Fibroblast of lung (primary cell): Measurements from ENCODE around the gene ZNF860. TPM values are rescaled to one million over a fixed set of nuclear protein-coding genes. Genes with fewer than 3 reads are reported as not detected.

Experiments
- DNase-seq, 2 donors: peaks; one replicate each; pipeline versions ENCODE4 v3.0.0 to v3.0.0-alpha.2; 2010; ENCODE audit warnings: low read depth in 2 of 2
- H2AFZ ChIP-seq: 2 replicates; pipeline ENCODE4 v1.5.1; 2012; ENCODE audit warnings: low read length, control low read depth, inconsistent platforms
- H3K27ac ChIP-seq: 2 replicates; pipeline ENCODE4 v1.5.1; 2011; ENCODE audit warnings: low read length, control low read depth; ENCODE audit not compliant: insufficient read depth
- H3K27me3 ChIP-seq: 2 replicates; pipeline ENCODE4 v1.5.1; 2011; ENCODE audit warnings: mild to moderate bottlenecking, low read length; ENCODE audit not compliant: control insufficient read depth, insufficient read depth
- H3K36me3 ChIP-seq: 2 replicates; pipeline ENCODE4 v1.5.1; 2011; ENCODE audit warnings: low read length; ENCODE audit not compliant: control insufficient read depth, insufficient read depth
- H3K4me1 ChIP-seq: 2 replicates; pipeline ENCODE4 v1.5.1; 2011; ENCODE audit warnings: low read length; ENCODE audit not compliant: control insufficient read depth, insufficient read depth; ENCODE audit errors: extremely low read depth
- H3K4me2 ChIP-seq: 2 replicates; pipeline ENCODE4 v1.5.1; 2011; ENCODE audit warnings: low read length, control low read depth; ENCODE audit not compliant: insufficient read depth; ENCODE audit errors: extremely low read depth
- H3K4me3 ChIP-seq, 4 experiments: fragments of 200-600 bp in 1 of 4; sonication (generic) in 1 of 4; replicated peaks in 1 of 4; 2 replicates each; pipeline ENCODE4 v1.5.1; 2011 to 2016; ENCODE audit warnings: low read length in 4 of 4, low read depth in 3 of 4, mild to moderate bottlenecking in 3 of 4, control low read depth in 2 of 4, inconsistent platforms in 1 of 4, mixed read lengths in 1 of 4; ENCODE audit not compliant: insufficient read depth in 1 of 4; ENCODE audit errors: control extremely low read depth in 1 of 4
- H3K79me2 ChIP-seq: 2 replicates; pipeline ENCODE4 v1.5.1; 2012; ENCODE audit warnings: mild to moderate bottlenecking, low read length, inconsistent platforms; ENCODE audit not compliant: control insufficient read depth, insufficient read depth
- H3K9ac ChIP-seq: 2 replicates; pipeline ENCODE4 v1.5.1; 2011; ENCODE audit warnings: mild to moderate bottlenecking, low read length, control low read depth; ENCODE audit not compliant: insufficient read depth
- H3K9me3 ChIP-seq: 2 replicates; pipeline ENCODE4 v1.5.1; 2012; ENCODE audit warnings: low read depth, low read length; ENCODE audit not compliant: control insufficient read depth, insufficient read depth
- H4K20me1 ChIP-seq: 2 replicates; pipeline ENCODE4 v1.5.1; 2011; ENCODE audit warnings: low read length; ENCODE audit not compliant: control insufficient read depth, insufficient read depth; ENCODE audit errors: extremely low read depth
- EZH2 ChIP-seq: IDR thresholded peaks from 2 replicates; pipeline ENCODE4 v1.5.1; 2012; ENCODE audit warnings: low read length, control low read depth, mild to moderate bottlenecking; ENCODE audit errors: missing control alignments
- polyA plus RNA-seq, 2 donors: library from polyadenylated mRNA; depleted of rRNA in 1 of 2; stranded (reverse) in 1 of 2; unstranded in 1 of 2; fragments of >200 nt; gene quantifications; 2 replicates each; pipeline ENCODE4 v1.2.1, GENCODE V29; 2011 to 2012; ENCODE audit warnings: missing spikeins in 1 of 2
- total RNA-seq: library from RNA; depleted of rRNA; stranded (reverse); fragments of >200 nt; gene quantifications from 2 replicates; pipeline ENCODE4 v1.2.1, GENCODE V29; 2014
- TF ChIP-seq, protein P1 (sequence below), 2 donors: IDR thresholded peaks in 1 of 2; conservative IDR thresholded peaks in 1 of 2; 1 replicate in 1 of 2; 2 replicates in 1 of 2; pipeline ENCODE4 v1.5.1; 2011 to 2012; ENCODE audit warnings: low read length in 2 of 2, control low read depth in 1 of 2, inconsistent platforms in 1 of 2, low read depth in 1 of 2, mild to moderate bottlenecking in 1 of 2

ZNF860 gene
- total and polyA plus RNA-seq, 2 donors (not counting 1 experiment from before 2014, with no cell fraction given), result 0.50 to 0.52 TPM

DNA sequence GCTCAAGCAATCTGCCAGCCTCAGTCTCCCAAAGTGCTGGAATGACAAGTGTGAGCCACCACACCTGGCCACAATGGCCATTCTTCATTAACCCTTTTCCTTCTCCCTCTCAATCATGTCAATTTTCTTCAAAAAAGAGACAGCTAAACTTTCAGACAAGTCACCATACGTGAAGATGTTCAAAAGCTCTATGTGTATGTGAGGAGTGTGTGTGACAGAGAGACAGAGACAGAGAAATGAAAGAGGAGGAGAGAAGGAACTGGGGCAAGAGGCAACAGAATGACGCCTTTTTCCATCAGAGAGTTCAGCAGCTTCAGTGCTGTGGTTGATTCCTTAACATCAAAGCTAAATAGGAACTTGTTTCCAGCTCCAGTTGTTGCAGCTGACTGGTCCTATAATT is 27.9 kb upstream of the ZNF860 start:
- no peak overlapping the region for H3K4me3 ChIP-seq
- no peaks in the 10 kb centered on the region for H3K27me3 ChIP-seq
- DNase-seq, result no peak
- no peak overlapping the region for H3K4me2 ChIP-seq
- no peak overlapping the region for H3K27ac ChIP-seq
- H3K9me3 ChIP-seq, result no peaks in the 10 kb centered on the region
- no peak for TF ChIP-seq EZH2
- TF ChIP-seq, protein P1, sequence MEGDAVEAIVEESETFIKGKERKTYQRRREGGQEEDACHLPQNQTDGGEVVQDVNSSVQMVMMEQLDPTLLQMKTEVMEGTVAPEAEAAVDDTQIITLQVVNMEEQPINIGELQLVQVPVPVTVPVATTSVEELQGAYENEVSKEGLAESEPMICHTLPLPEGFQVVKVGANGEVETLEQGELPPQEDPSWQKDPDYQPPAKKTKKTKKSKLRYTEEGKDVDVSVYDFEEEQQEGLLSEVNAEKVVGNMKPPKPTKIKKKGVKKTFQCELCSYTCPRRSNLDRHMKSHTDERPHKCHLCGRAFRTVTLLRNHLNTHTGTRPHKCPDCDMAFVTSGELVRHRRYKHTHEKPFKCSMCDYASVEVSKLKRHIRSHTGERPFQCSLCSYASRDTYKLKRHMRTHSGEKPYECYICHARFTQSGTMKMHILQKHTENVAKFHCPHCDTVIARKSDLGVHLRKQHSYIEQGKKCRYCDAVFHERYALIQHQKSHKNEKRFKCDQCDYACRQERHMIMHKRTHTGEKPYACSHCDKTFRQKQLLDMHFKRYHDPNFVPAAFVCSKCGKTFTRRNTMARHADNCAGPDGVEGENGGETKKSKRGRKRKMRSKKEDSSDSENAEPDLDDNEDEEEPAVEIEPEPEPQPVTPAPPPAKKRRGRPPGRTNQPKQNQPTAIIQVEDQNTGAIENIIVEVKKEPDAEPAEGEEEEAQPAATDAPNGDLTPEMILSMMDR (conservative IDR thresholded peaks at IDR 0.05 in 1 of 2, IDR thresholded peaks at IDR 0.05 in 1 of 2; ENCODE audit: low read depth in 1 of 2, low read length in 2 of 2), result no peak
- H2AFZ ChIP-seq, result no peak overlapping the region
- no peaks in the 10 kb centered on the region for H3K79me2 ChIP-seq
- H3K36me3 ChIP-seq, result no peaks in the 10 kb centered on the region
- no peak overlapping the region for H3K9ac ChIP-seq
- H4K20me1 ChIP-seq, result no peaks in the 10 kb centered on the region
- peaks cover 2% of the 10 kb centered on the region for H3K4me1 ChIP-seq

- no peak for DNase-seq
- peaks cover 8% of the 10 kb centered on the region for H3K4me1 ChIP-seq
- H3K9me3 ChIP-seq, result no peaks in the 10 kb centered on the region
- no peak overlapping the region for H3K4me3 ChIP-seq
- H3K79me2 ChIP-seq, result no peaks in the 10 kb centered on the region
- no peak overlapping the region for H2AFZ ChIP-seq
- no peak overlapping the region for H3K9ac ChIP-seq
- TF ChIP-seq, protein P1 (conservative IDR thresholded peaks at IDR 0.05 in 1 of 2, IDR thresholded peaks at IDR 0.05 in 1 of 2; ENCODE audit: low read depth in 1 of 2, low read length in 2 of 2), result no peak
- no peak for TF ChIP-seq EZH2
- no peaks in the 10 kb centered on the region for H3K27me3 ChIP-seq
- no peaks in the 10 kb centered on the region for H4K20me1 ChIP-seq
- H3K27ac ChIP-seq, result no peak overlapping the region
- H3K4me2 ChIP-seq, result no peak overlapping the region
- H3K36me3 ChIP-seq, result no peaks in the 10 kb centered on the region
Measured at GRCh38 chr3:31955581-31955980, 26.0 kb upstream of the ZNF860 start.

DNA sequence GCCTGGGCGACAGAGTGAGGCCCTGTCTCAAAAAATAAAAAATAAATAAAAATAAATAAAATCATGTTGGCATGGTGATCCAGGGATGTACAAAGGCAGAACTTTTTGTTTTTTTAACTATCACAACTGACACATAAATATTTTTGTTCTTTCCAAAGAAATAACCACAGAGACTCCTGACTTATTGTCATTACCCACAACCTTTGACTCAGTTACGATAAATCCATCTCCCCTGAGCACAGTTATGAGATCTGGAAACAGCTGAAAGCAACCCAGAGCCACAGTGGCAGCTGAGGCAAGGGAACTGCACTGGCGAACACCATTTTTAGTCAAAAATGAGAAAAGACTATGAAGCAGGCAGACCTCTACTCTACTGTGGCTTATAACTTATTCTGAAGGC is 24.4 kb upstream of the ZNF860 start:
- no peak overlapping the region for H3K27ac ChIP-seq
- H3K27me3 ChIP-seq, result no peaks in the 10 kb centered on the region
- H3K36me3 ChIP-seq, result no peaks in the 10 kb centered on the region
- H3K4me1 ChIP-seq, result peaks cover 14% of the 10 kb centered on the region
- DNase-seq, result peak in 1 of 2 donors; percentile 52
- no peaks in the 10 kb centered on the region for H3K79me2 ChIP-seq
- TF ChIP-seq, protein P1 (conservative IDR thresholded peaks at IDR 0.05 in 1 of 2, IDR thresholded peaks at IDR 0.05 in 1 of 2; ENCODE audit: low read depth in 1 of 2, low read length in 2 of 2), result no peak
- no peak for TF ChIP-seq EZH2
- no peak overlapping the region for H2AFZ ChIP-seq
- H3K4me2 ChIP-seq, result no peak overlapping the region
- no peak overlapping the region for H3K4me3 ChIP-seq
- no peaks in the 10 kb centered on the region for H4K20me1 ChIP-seq
- no peaks in the 10 kb centered on the region for H3K9me3 ChIP-seq
- no peak overlapping the region for H3K9ac ChIP-seq
